ENCODE measurements around the gene ERC1. TPM values are rescaled to one million over a fixed set of nuclear protein-coding genes. Genes with fewer than 3 reads are reported as not detected.

Gene ERC1
- total RNA-seq, 2 experiments from 2014 or later, result 40.1 to 49.6 TPM

DNA sequence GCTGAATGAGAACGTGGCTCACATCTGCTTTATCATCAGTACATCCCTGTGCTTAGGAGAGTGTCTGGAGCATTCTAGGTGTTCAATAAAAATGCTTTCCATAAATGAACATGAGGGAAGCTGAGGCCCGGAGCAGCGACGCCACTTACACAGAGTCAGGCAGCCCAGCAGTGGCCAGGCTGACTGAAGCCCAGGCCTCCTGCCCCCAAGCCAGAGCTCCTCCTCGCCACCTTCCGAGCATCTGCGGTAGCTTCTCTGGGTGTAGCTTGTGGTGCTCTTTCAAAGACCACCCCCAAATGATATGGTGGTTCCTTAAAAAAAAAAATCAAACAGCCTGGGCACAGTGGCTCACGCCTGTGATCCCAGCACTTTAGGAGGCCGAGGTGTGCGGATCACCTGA, 514.6 kb downstream of the ERC1 start:
- intact Hi-C loops (cut with DNase I, micrococcal nuclease), result no loop called here
- CTCF ChIA-PET, result no interaction called here
- H3K9me3 ChIP-seq (ENCODE audit: control insufficient read depth in 1 of 2, insufficient read depth in 1 of 2, low read length in 2 of 2), result no peaks in the 10 kb centered on the region
- no peak for DNase-seq
- Mint-ChIP-seq H3K4me3 (no peak overlapping the region), H3K9me3 (no peaks in the 10 kb centered on the region), H3K27me3 (peaks cover 21% of the 10 kb centered on the region), H3K4me1 (ENCODE audit: low read depth) (peaks cover 10% of the 10 kb centered on the region), H3K27ac (no peak overlapping the region), H3K36me3 (ENCODE audit: low read depth) (no peaks in the 10 kb centered on the region)
- H3K36me3 ChIP-seq (ENCODE audit: insufficient read depth, low read length), result no peaks in the 10 kb centered on the region
- POLR2A ChIA-PET, result no interaction called here
- no peak overlapping the region for H3K27ac ChIP-seq (ENCODE audit: low read depth in 1 of 2, low read length in 2 of 2)
- TF ChIP-seq, protein P1, sequence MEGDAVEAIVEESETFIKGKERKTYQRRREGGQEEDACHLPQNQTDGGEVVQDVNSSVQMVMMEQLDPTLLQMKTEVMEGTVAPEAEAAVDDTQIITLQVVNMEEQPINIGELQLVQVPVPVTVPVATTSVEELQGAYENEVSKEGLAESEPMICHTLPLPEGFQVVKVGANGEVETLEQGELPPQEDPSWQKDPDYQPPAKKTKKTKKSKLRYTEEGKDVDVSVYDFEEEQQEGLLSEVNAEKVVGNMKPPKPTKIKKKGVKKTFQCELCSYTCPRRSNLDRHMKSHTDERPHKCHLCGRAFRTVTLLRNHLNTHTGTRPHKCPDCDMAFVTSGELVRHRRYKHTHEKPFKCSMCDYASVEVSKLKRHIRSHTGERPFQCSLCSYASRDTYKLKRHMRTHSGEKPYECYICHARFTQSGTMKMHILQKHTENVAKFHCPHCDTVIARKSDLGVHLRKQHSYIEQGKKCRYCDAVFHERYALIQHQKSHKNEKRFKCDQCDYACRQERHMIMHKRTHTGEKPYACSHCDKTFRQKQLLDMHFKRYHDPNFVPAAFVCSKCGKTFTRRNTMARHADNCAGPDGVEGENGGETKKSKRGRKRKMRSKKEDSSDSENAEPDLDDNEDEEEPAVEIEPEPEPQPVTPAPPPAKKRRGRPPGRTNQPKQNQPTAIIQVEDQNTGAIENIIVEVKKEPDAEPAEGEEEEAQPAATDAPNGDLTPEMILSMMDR (IDR thresholded peaks at IDR 0.05), result no peak
- ATAC-seq (ENCODE audit: poor library complexity), result no peak
- H3K4me3 ChIP-seq (ENCODE audit: low read length), result no peak overlapping the region
- H3K4me1 ChIP-seq (ENCODE audit: insufficient read depth, low read length), result peaks cover 13% of the 10 kb centered on the region
- peaks cover 12 to 16% of the 10 kb centered on the region in 2 experiments for H3K27me3 ChIP-seq (ENCODE audit: control insufficient read depth in 1 of 2, insufficient read depth in 2 of 2, low read length in 2 of 2)

DNA sequence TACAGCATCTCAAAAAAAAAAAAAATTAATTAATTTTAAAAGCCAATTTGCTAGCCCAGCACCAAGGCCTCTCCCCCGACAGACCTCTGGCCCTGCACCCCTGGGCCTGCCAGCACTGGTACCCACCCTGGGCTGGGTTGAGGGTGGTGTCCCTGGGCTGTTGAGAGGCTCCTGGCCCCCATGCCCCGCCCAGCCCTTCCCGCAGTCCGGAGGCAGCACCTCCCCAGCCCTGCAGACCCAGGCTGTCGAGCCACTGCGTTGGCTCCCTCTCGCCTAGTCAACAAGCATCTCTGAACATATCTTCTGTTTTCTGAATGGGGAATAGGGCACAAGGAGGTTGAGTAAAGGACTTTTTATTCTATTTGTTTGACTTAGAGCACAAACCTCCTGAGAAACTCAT, 516.3 kb downstream of the ERC1 start:
- Histone ChIP-seq H3K4me3 (ENCODE audit: low read length) (no peak overlapping the region), H3K9me3 (ENCODE audit: control insufficient read depth in 1 of 2, insufficient read depth in 1 of 2, low read length in 2 of 2) (no peaks in the 10 kb centered on the region), H3K36me3 (ENCODE audit: insufficient read depth, low read length) (no peaks in the 10 kb centered on the region), H3K27ac (ENCODE audit: low read depth in 1 of 2, low read length in 2 of 2) (no peak overlapping the region), H3K27me3 (ENCODE audit: control insufficient read depth in 1 of 2, insufficient read depth in 2 of 2, low read length in 2 of 2) (peaks cover 14 to 16% of the 10 kb centered on the region in 2 experiments), H3K4me1 (ENCODE audit: insufficient read depth, low read length) (peaks cover 13% of the 10 kb centered on the region)
- Mint-ChIP-seq H3K4me3 (no peak overlapping the region), H3K36me3 (ENCODE audit: low read depth) (no peaks in the 10 kb centered on the region), H3K9me3 (no peaks in the 10 kb centered on the region), H3K27ac (no peak overlapping the region), H3K27me3 (peaks cover 21% of the 10 kb centered on the region), H3K4me1 (ENCODE audit: low read depth) (peaks cover 10% of the 10 kb centered on the region)
- ATAC-seq (ENCODE audit: poor library complexity) (no peak), DNase-seq (no peak)
- ChIA-PET CTCF (no interaction called here), POLR2A (no interaction called here)
- TF ChIP-seq, protein P1 (IDR thresholded peaks at IDR 0.05), result no peak
- intact Hi-C loops (cut with DNase I, micrococcal nuclease), result no loop called here

DNA sequence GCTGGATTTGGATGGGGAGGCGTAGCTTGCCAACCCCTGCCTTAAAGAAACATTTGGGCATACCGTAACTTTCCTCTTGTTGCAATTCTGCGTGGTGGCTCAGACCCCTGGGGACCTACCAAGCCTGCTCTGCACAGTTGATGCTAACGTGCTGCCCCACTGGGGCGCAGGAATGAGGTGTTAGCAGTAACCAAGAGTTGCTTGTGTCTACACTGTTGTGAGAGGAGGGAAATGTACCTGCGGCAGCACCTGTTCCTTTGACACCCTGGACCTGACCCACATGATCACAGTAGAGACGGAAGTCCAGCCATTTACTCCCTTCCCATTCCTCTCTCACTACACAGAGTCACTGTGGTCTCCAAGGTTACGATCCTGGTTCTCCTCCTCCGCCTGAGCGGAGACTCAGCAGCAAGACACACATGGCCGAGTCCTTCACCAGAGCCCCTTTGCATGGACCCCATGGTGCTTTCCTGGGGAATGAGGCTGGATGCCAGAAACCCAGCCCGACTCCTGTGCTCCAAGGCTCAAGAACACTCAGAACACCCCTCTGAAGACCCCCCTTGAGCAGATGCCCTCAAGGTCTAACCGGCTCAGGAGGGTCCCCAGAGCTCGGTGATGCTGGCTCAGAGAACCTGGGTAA, 518.5 kb downstream of the ERC1 start:
- DNase-seq, result no peak
- Histone ChIP-seq H3K27me3 (ENCODE audit: control insufficient read depth in 1 of 2, insufficient read depth in 2 of 2, low read length in 2 of 2) (peaks cover 5 to 10% of the 10 kb centered on the region in 2 experiments), H3K4me3 (ENCODE audit: low read length) (no peak overlapping the region), H3K36me3 (ENCODE audit: insufficient read depth, low read length) (no peaks in the 10 kb centered on the region), H3K27ac (ENCODE audit: low read depth in 1 of 2, low read length in 2 of 2) (no peak overlapping the region), H3K4me1 (ENCODE audit: insufficient read depth, low read length) (peaks cover 6% of the 10 kb centered on the region), H3K9me3 (ENCODE audit: control insufficient read depth in 1 of 2, insufficient read depth in 1 of 2, low read length in 2 of 2) (no peaks in the 10 kb centered on the region)
- Mint-ChIP-seq H3K9me3 (no peaks in the 10 kb centered on the region), H3K4me1 (ENCODE audit: low read depth) (peaks cover 4% of the 10 kb centered on the region), H3K4me3 (no peak overlapping the region), H3K27ac (no peak overlapping the region), H3K36me3 (ENCODE audit: low read depth) (no peaks in the 10 kb centered on the region), H3K27me3 (peaks cover 8% of the 10 kb centered on the region)
- ATAC-seq (ENCODE audit: poor library complexity), result no peak
- CTCF ChIA-PET, result no interaction called here
- intact Hi-C loops (cut with DNase I, micrococcal nuclease), result no loop called here
- TF ChIP-seq, protein P1 (IDR thresholded peaks at IDR 0.05), result no peak
- POLR2A ChIA-PET, result no interaction called here
